NCI-H2081 (cell line): Measurements from ENCODE around the gene ZC3H7A.

Experiments
- DNase-seq, 2 experiments: peaks; one replicate each; lab custom pipeline; 2025; lab: John Stamatoyannopoulos, UW

ZC3H7A gene

GRCh38 chr16:11705311-11706025 is 91.6 kb downstream of the ZC3H7A start:
- no peak for DNase-seq
